Measurements from ENCODE around the gene SELENOI.

The SELENOI gene

GRCh38 chr2:26396734-26397298 lies 50.9 kb downstream of the SELENOI start:
- DNase-seq (ENCODE audit: low read depth), result no peak
- TF ChIP-seq, protein P1, sequence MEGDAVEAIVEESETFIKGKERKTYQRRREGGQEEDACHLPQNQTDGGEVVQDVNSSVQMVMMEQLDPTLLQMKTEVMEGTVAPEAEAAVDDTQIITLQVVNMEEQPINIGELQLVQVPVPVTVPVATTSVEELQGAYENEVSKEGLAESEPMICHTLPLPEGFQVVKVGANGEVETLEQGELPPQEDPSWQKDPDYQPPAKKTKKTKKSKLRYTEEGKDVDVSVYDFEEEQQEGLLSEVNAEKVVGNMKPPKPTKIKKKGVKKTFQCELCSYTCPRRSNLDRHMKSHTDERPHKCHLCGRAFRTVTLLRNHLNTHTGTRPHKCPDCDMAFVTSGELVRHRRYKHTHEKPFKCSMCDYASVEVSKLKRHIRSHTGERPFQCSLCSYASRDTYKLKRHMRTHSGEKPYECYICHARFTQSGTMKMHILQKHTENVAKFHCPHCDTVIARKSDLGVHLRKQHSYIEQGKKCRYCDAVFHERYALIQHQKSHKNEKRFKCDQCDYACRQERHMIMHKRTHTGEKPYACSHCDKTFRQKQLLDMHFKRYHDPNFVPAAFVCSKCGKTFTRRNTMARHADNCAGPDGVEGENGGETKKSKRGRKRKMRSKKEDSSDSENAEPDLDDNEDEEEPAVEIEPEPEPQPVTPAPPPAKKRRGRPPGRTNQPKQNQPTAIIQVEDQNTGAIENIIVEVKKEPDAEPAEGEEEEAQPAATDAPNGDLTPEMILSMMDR (IDR thresholded peaks at IDR 0.05; ENCODE audit: insufficient read depth, low read depth, low read length, missing control alignments), result no peak
- no peak overlapping the region for H3K4me3 ChIP-seq (ENCODE audit: low read length)

DNA sequence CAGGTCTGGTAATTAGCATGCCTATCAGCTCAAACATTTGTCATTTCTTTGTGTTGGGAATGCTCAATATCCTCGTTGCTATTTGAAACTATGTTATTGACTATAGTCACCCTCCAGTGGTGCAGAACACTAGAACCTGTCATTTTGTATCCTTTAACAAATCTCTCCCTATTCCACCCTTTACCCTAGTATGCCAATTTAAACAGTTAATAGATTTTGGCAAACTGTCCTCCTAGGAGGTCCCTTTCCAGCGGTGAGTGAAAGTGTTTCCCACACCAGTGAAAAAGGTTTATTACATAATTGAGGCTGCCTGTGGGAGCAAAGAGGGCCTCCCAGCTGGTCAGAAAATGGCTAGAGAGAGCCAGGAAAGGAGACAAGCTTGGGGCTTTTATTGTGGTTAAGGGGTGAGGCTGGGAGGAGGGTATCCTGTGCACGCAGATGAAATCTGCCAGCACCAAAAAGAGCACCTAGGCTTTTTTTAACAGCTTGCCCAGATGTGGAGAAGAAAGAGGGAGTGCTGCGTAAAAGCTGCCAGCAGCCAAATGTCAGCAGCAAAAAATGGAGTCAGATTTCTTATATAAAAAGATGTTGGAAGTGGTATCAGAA lies 53.9 kb downstream of the SELENOI start:
- TF ChIP-seq, protein P1 (IDR thresholded peaks at IDR 0.05; ENCODE audit: insufficient read depth, low read depth, low read length, missing control alignments), result no peak
- DNase-seq (ENCODE audit: low read depth), result no peak
- H3K4me3 ChIP-seq (ENCODE audit: low read length), result no peak overlapping the region

DNA sequence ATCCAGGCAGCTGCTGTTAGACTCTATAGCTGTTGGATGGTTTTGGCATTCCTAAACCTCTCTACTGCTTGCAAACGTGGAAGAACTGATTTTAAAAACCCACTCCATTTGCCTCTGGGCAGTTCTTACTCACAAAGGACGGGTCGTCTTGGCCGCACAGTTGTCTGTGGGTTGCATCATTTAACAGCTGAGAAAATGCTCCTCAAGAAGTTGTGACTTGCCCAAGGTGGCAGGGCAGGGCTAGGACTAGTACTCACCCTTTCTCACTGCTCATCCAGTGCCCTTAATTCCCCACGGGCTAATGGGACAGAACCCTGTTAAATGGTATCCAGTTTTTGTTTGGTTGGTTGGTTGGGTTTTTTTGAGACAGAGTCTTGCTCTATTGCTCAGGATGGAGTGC lies 54.8 kb downstream of the SELENOI start:
- no peak overlapping the region for H3K4me3 ChIP-seq (ENCODE audit: low read length)
- TF ChIP-seq, protein P1 (IDR thresholded peaks at IDR 0.05; ENCODE audit: insufficient read depth, low read depth, low read length, missing control alignments), result no peak
- peak; percentile 87 for DNase-seq (ENCODE audit: low read depth)

- DNase-seq (ENCODE audit: low read depth), result peak; percentile 66
- peak within 1 kb of the TSS; percentile 28 for H3K4me3 ChIP-seq (ENCODE audit: low read length)
- TF ChIP-seq, protein P1 (IDR thresholded peaks at IDR 0.05; ENCODE audit: insufficient read depth, low read depth, low read length, missing control alignments), result no peak
These were observed 56.0 kb downstream of the SELENOI start, which contains the start of gene DRC1 for GRCh38 chr2:26401739-26402541. Gene DRC1, plus strand, starts transcription at chr2:26401920. Its CDS starts 70 bp downstream, at chr2:26401990.

- no peak for DNase-seq (ENCODE audit: low read depth)
- no peak overlapping the region for H3K4me3 ChIP-seq (ENCODE audit: low read length)
- TF ChIP-seq, protein P1 (IDR thresholded peaks at IDR 0.05; ENCODE audit: insufficient read depth, low read depth, low read length, missing control alignments), result no peak
These were observed 61.6 kb downstream of the SELENOI start for GRCh38 chr2:26407526-26407925.

- no peak overlapping the region for H3K4me3 ChIP-seq (ENCODE audit: low read length)
- no peak for DNase-seq (ENCODE audit: low read depth)
- TF ChIP-seq, protein P1 (IDR thresholded peaks at IDR 0.05; ENCODE audit: insufficient read depth, low read depth, low read length, missing control alignments), result no peak
These were observed 63.8 kb downstream of the SELENOI start for GRCh38 chr2:26409785-26410184.

All from epithelial cell of esophagus (primary cell).